ENCODE measurements around the gene TTLL8. TPM values are rescaled to one million over a fixed set of nuclear protein-coding genes. Genes with fewer than 3 reads are reported as not detected.

TTLL8 gene
- total and polyA plus RNA-seq, 5 experiments from 2014 or later, result not detected

DNA sequence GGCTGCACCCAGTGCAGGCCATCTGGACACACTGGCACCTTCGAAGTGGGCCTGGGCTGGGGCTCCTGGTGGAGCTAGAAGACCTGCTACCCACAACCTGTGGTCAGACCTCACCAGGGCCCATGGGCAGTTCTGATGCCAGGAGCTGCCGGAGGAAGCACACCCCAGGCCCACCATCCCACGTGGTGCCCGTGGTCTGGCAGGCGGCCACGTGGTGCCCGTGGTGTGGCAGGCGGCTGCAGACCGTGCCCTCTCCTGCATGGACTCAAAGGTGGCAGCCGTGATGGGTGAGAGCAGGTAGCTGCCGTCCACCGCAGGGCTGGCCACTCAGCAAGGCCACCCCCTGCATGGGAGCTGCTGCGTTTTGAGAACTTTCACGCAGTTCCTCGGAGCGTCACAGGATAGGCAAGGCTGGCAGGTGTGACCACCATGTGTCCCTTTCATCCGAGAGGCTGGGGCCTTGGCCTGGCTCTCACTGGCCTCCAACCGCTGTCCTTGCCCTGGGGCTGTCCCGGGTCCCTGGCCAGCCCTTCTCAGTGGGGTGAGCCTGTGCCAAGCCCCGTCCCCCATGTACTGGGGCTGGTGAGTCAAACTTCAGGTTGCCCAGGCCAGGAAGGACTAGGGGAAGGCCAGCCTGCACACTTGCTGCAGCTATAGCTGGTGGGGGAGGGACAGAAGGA, 41.6 kb downstream of the TTLL8 start:
- Mint-ChIP-seq H3K27me3 (peaks cover 0 to 12% (median 7%) of the 10 kb centered on the region in 5 donors), H3K9me3 (no peaks in the 10 kb centered on the region), H3K36me3 (peaks cover 0 to 2% (median 0%) of the 10 kb centered on the region in 3 donors), H3K4me1 (peaks cover 15 to 37% (median 18%) of the 10 kb centered on the region in 4 donors), H3K4me3 (no peak overlapping the region), H3K27ac (no peak overlapping the region)
- POLR2A ChIA-PET, result no interaction called here
- DNase-seq (peak in 1 of 10 donors; percentile 45), ATAC-seq (no peak)

DNA sequence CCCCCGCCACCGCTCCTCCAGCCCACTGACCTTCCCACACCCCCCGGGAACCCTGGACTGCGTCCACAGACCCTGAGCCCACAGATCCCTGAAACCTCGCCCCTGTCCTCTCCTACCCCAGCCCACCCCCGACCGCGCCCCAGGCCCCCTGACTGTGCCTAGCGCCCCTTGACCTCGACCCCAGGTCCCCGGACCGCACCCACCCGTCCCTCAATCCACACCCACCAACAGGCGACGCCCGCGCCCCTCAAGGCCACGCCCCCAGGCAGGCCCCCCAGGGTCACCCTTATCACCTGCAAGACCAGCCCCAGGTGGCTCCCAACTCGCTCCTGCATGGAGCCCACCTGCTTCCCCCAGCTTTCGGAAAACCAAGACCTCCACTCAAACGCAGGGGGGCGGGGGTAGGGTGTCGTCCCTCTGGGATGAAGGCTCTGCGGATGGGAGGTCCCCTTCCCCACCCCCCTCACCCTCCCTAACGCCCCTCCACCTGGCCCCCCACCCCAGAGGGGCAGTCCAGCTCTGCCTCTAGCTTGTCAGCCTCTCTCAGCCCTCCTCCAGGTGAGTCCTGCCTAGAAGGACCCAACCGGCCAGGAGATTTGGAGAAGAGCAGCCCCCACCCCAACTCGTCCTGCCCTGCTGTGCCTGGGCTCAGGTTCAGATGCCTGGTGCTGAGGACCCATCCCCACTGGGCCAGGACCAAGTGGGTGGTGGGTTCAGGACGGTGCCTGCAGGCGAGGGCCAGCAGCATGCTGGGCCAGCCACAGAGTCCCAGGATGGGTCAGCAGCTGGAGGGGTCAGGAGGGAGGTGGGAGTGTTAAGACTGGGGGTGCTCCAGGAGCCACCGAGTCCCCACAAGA, 42.4 kb downstream of the TTLL8 start:
- H3K9me3 Mint-ChIP-seq, result no peaks in the 10 kb centered on the region
- ATAC-seq (no peak), DNase-seq (peak in 2 of 10 donors; percentile 4 to 57)
- peaks cover 0 to 2% (median 0%) of the 10 kb centered on the region in 3 donors for H3K36me3 Mint-ChIP-seq
- peaks cover 17 to 42% (median 21%) of the 10 kb centered on the region in 4 donors for H3K4me1 Mint-ChIP-seq
- peak overlapping the region in 3 of 10 donors; percentile 36 to 67 (median 47) for H3K4me3 Mint-ChIP-seq
- POLR2A ChIA-PET, result no interaction called here
- no peak overlapping the region for H3K27ac Mint-ChIP-seq
- peaks cover 0 to 16% (median 7%) of the 10 kb centered on the region in 5 donors for H3K27me3 Mint-ChIP-seq

DNA sequence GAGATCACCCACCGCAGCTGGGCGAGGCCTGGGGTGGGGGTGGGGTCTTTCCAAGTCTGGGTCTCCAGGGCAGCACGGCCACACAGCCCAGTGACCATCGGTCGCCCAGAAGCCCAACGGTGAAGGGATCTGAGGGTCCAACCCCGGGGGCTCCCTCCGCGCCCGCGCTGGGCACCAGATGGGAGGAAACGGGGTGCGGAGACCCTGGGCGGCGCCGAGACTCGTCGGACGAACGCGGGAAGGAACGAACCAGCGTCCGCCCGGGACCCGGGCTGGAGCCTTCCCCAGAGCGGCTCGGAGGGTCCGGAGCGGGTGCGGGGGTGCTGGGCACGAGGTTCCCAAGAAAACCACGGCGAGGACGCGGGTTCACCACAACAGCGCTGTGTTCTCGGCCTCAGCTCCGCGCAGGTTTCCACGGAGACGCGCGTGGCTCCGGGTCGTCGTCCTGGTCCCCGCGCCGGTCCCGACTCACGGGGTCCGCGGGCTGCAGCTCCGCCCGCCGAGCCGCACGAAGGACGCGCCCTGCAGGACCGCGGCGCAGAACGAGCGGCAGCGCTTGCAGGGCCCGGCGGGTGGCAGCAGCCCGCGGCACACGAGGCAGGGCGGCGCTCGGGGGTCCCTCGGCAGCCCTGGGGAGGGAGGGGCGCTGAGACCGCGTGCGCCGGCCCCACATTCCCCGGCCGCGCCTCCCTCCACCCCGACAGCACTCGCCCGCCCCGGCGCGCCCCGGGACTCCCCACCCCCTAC, 43.3 kb downstream of the TTLL8 start:
- Mint-ChIP-seq H3K27ac (no peak overlapping the region), H3K27me3 (peaks cover 1 to 17% (median 7%) of the 10 kb centered on the region in 5 donors), H3K4me1 (peaks cover 17 to 42% (median 22%) of the 10 kb centered on the region in 4 donors), H3K4me3 (peak overlapping the region in 1 of 10 donors; percentile 42), H3K9me3 (no peaks in the 10 kb centered on the region), H3K36me3 (peaks cover 0 to 2% (median 0%) of the 10 kb centered on the region in 3 donors)
- peak in 1 of 2 donors; percentile 44 for ATAC-seq
- POLR2A ChIA-PET, result no interaction called here
- peak in 2 of 10 donors; percentile 23 to 56 for DNase-seq

GRCh38 chr22:50014053-50014501, 44.0 kb downstream of the TTLL8 start:
- POLR2A ChIA-PET, result no interaction called here
- Mint-ChIP-seq H3K4me1 (peaks cover 15 to 38% (median 22%) of the 10 kb centered on the region in 4 donors), H3K36me3 (peaks cover 0 to 2% (median 0%) of the 10 kb centered on the region in 3 donors), H3K4me3 (peak overlapping the region in 5 of 10 donors; percentile 31 to 45 (median 42)), H3K27ac (peak overlapping the region in 2 of 10 donors; percentile 38 to 53), H3K9me3 (no peaks in the 10 kb centered on the region), H3K27me3 (peaks cover 1 to 18% (median 7%) of the 10 kb centered on the region in 5 donors)
- ATAC-seq, result no peak
- DNase-seq, result peak in 1 of 10 donors; percentile 60

- peak in 1 of 10 donors; percentile 61 for DNase-seq
- peak within 1 kb of the TSS; percentile 32 to 83 (median 63) for H3K4me3 Mint-ChIP-seq
- peaks cover 5 to 22% (median 18%) of the 10 kb centered on the region in 4 donors for H3K4me1 Mint-ChIP-seq
- peaks cover 0 to 2% (median 0%) of the 10 kb centered on the region in 3 donors for H3K36me3 Mint-ChIP-seq
- peak within 1 kb of the TSS in 7 of 10 donors; percentile 71 to 91 (median 75) for H3K27ac Mint-ChIP-seq
- H3K27me3 Mint-ChIP-seq, result peaks cover 1 to 20% (median 7%) of the 10 kb centered on the region in 5 donors
- H3K9me3 Mint-ChIP-seq, result no peaks in the 10 kb centered on the region
- no peak for ATAC-seq
- POLR2A ChIA-PET, result interaction anchor here (1.1 kb wide), 1 partner anchor 186 kb away, joined by 5 read pairs; no protein-coding TSS in a partner anchor
These were observed 45.6 kb downstream of the TTLL8 start, which contains the start of gene IL17REL for GRCh38 chr22:50012211-50013181. Gene IL17REL (minus strand): TSS chr22:50012765. CDS start chr22:50012646, 119 bp downstream.

- POLR2A ChIA-PET, result interaction anchor here (0.6 kb wide), 1 partner anchor 236 kb away, joined by 4 read pairs; no protein-coding TSS in a partner anchor
- H3K27me3 Mint-ChIP-seq, result peaks cover 1 to 20% (median 7%) of the 10 kb centered on the region in 5 donors
- ATAC-seq (no peak), DNase-seq (peak in 1 of 10 donors; percentile 50)
- peaks cover 4 to 14% (median 12%) of the 10 kb centered on the region in 4 donors for H3K4me1 Mint-ChIP-seq
- peaks cover 0 to 2% (median 0%) of the 10 kb centered on the region in 3 donors for H3K36me3 Mint-ChIP-seq
- peak overlapping the region in 7 of 10 donors; percentile 71 to 91 (median 75) for H3K27ac Mint-ChIP-seq
- H3K9me3 Mint-ChIP-seq, result no peaks in the 10 kb centered on the region
- peak overlapping the region; percentile 32 to 83 (median 66) for H3K4me3 Mint-ChIP-seq
These were observed 46.5 kb downstream of the TTLL8 start for GRCh38 chr22:50011447-50012210.

DNA sequence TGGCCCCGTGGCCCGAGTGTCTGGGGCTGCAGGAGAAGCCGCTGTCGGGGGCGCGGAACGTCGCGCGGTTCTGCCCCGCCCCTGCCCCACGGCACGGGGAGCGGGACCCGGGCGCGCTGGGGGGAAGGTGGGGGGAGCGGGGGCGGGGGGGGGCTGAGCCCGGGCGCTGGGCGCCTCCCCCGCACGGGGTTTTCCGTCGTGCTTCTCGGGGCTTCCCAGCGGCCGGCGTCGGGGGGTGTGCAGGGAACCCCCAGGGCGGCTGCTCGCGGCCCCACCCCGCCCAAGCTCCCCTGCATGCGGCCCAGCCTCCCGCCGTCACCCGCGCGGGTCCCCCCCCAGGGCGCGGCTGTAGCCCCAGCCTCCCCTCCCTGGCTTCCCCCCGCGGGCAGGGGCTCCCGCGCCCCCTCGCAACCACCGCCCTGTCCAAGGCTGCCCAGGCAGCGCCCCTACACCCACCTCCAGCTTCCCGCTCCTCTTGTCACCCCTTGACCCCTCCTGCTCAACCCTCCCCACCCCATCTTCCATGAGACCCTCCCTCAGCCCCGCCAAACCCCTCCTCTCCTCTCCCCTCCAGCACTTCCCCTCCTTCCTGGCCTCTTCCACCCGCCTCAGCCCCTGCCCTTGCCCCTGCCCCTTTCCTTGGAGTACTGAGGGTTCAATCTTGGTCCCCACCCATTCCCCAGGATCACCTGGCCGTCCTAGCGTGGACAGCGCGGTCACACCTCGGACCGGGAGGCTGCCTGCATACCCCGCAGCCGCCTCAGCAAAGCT, 47.2 kb downstream of the TTLL8 start:
- no peaks in the 10 kb centered on the region for H3K9me3 Mint-ChIP-seq
- peaks cover 0 to 2% (median 0%) of the 10 kb centered on the region in 3 donors for H3K36me3 Mint-ChIP-seq
- DNase-seq (peak in 9 of 10 donors; percentile 36 to 78 (median 71)), ATAC-seq (peak; percentile 86 to 95)
- H3K4me3 Mint-ChIP-seq, result peak overlapping the region in 8 of 10 donors; percentile 43 to 83 (median 70)
- H3K4me1 Mint-ChIP-seq, result peaks cover 4 to 13% (median 10%) of the 10 kb centered on the region in 4 donors
- peak overlapping the region in 4 of 10 donors; percentile 40 to 91 (median 82) for H3K27ac Mint-ChIP-seq
- POLR2A ChIA-PET, result interaction anchor here (0.6 kb wide), 1 partner anchor 235 kb away, joined by 4 read pairs; no protein-coding TSS in a partner anchor
- peaks cover 1 to 20% (median 7%) of the 10 kb centered on the region in 5 donors for H3K27me3 Mint-ChIP-seq

DNA sequence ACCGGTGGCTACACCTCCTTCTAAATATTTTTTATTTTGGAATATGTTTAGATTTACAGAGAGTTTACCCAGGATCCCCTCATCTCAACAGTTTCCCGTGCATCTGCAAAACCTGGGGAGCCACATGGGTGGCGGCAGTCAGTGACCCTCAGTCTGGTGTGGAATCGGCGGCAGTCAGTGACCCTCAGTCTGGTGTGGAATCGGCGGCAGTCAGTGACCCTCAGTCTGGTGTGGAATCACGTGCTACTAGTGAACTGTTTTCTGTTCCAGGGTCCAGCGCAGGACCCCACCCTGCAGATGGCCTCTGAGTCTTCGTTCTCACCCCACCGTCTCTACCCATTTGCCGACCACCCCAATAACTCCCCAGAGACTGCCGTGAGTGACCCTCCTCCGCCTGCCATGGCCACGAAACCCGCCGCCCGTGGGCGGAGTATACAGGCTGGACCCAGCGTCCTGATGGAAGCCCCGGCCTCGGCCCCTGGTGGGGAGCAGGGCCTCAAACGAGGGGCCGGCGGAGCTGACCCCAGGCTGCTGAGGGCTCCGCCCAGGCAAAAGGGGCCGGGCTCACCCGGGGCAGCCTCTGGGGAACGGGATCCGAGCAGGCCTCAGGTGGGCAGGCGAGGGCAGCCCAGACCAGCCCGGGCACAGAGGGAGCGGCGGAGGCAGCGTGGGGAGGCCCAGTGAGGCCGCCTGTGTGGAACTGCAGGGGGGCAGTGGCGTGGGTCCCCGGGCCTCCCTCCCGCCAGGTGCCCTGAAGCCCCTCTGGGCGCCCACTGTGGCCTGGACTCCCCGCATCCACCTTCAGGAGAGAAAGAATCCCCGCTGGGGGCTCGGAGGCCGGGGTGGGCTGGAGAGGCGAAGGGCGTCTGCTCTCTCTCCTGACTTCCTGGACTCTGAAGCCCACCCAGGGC, 48.1 kb downstream of the TTLL8 start:
- Mint-ChIP-seq H3K4me1 (peaks cover 4 to 13% (median 10%) of the 10 kb centered on the region in 4 donors), H3K27me3 (peaks cover 1 to 20% (median 7%) of the 10 kb centered on the region in 5 donors), H3K4me3 (peak overlapping the region in 5 of 10 donors; percentile 24 to 77 (median 36)), H3K36me3 (peaks cover 0 to 2% (median 0%) of the 10 kb centered on the region in 3 donors), H3K9me3 (no peaks in the 10 kb centered on the region), H3K27ac (no peak overlapping the region)
- no peak for ATAC-seq
- DNase-seq, result peak in 2 of 10 donors; percentile 6 to 65
- POLR2A ChIA-PET, result no interaction called here

- ATAC-seq, result no peak
- no peaks in the 10 kb centered on the region for H3K9me3 Mint-ChIP-seq
- peaks cover 0 to 2% (median 0%) of the 10 kb centered on the region in 3 donors for H3K36me3 Mint-ChIP-seq
- no peak overlapping the region for H3K27ac Mint-ChIP-seq
- peaks cover 4 to 13% (median 10%) of the 10 kb centered on the region in 4 donors for H3K4me1 Mint-ChIP-seq
- DNase-seq, result peak in 1 of 10 donors; percentile 61
- peaks cover 1 to 20% (median 7%) of the 10 kb centered on the region in 5 donors for H3K27me3 Mint-ChIP-seq
- POLR2A ChIA-PET, result no interaction called here
- H3K4me3 Mint-ChIP-seq, result peak overlapping the region in 3 of 10 donors; percentile 22 to 69 (median 52)
These were observed 48.8 kb downstream of the TTLL8 start for GRCh38 chr22:50009251-50009650.
